Measurements from ENCODE around the gene ATG2B. TPM values are rescaled to one million over a fixed set of nuclear protein-coding genes. Genes with fewer than 3 reads are reported as not detected.

The ATG2B gene
- total RNA-seq, 1 donor from 2014 or later: 21.0 TPM

GRCh38 chr14:96341323-96341722 lies 21.8 kb downstream of the ATG2B start:
- intact Hi-C loops (cut with micrococcal nuclease): loop anchor here (5.0 kb wide), 1 partner anchor 81 kb away; no protein-coding TSS in a partner anchor
- Mint-ChIP-seq H3K4me1 (no peaks in the 10 kb centered on the region), H3K27ac (no peak overlapping the region), H3K36me3 (ENCODE audit: low read depth) (peaks cover 56% of the 10 kb centered on the region), H3K4me3 (no peak overlapping the region), H3K27me3 (no peaks in the 10 kb centered on the region), H3K9me3 (no peaks in the 10 kb centered on the region)
- no peak for TF ChIP-seq CTCF (IDR thresholded peaks at IDR 0.05)
- ChIA-PET POLR2A (no interaction called here), CTCF (no interaction called here)
- ATAC-seq (ENCODE audit: low read depth) (no peak), DNase-seq (no peak)

- peaks cover 57% of the 10 kb centered on the region for H3K36me3 Mint-ChIP-seq (ENCODE audit: low read depth)
- intact Hi-C loops (cut with micrococcal nuclease): no loop called here
- no peak for TF ChIP-seq CTCF (IDR thresholded peaks at IDR 0.05)
- H3K4me3 Mint-ChIP-seq: no peak overlapping the region
- POLR2A ChIA-PET: no interaction called here
- CTCF ChIA-PET: no interaction called here
- no peaks in the 10 kb centered on the region for H3K27me3 Mint-ChIP-seq
- no peaks in the 10 kb centered on the region for H3K4me1 Mint-ChIP-seq
- DNase-seq: no peak
- no peak overlapping the region for H3K27ac Mint-ChIP-seq
- no peaks in the 10 kb centered on the region for H3K9me3 Mint-ChIP-seq
- ATAC-seq (ENCODE audit: low read depth): no peak
These were observed 24.6 kb downstream of the ATG2B start for GRCh38 chr14:96338551-96338950.

GRCh38 chr14:96324219-96324618 lies 38.9 kb downstream of the ATG2B start:
- ChIA-PET CTCF (no interaction called here), POLR2A (no interaction called here)
- no peak overlapping the region for H3K4me3 Mint-ChIP-seq
- intact Hi-C loops (cut with micrococcal nuclease): no loop called here
- TF ChIP-seq CTCF (IDR thresholded peaks at IDR 0.05): no peak
- H3K9me3 Mint-ChIP-seq: no peaks in the 10 kb centered on the region
- DNase-seq: no peak
- no peak overlapping the region for H3K27ac Mint-ChIP-seq
- ATAC-seq (ENCODE audit: low read depth): no peak
- H3K36me3 Mint-ChIP-seq (ENCODE audit: low read depth): peaks cover 66% of the 10 kb centered on the region
- no peaks in the 10 kb centered on the region for H3K27me3 Mint-ChIP-seq
- H3K4me1 Mint-ChIP-seq: no peaks in the 10 kb centered on the region

- POLR2A ChIA-PET: no interaction called here
- ATAC-seq (ENCODE audit: low read depth) (no peak), DNase-seq (no peak)
- Mint-ChIP-seq H3K36me3 (ENCODE audit: low read depth) (peaks cover 73% of the 10 kb centered on the region), H3K27me3 (no peaks in the 10 kb centered on the region), H3K27ac (no peak overlapping the region), H3K4me3 (no peak overlapping the region), H3K4me1 (no peaks in the 10 kb centered on the region), H3K9me3 (no peaks in the 10 kb centered on the region)
- intact Hi-C loops (cut with micrococcal nuclease): no loop called here
- no peak for TF ChIP-seq CTCF (IDR thresholded peaks at IDR 0.05)
- CTCF ChIA-PET: no interaction called here
These were observed 42.5 kb downstream of the ATG2B start for GRCh38 chr14:96320605-96321004.

- POLR2A ChIA-PET: no interaction called here
- Mint-ChIP-seq H3K27ac (no peak overlapping the region), H3K4me1 (no peaks in the 10 kb centered on the region), H3K27me3 (no peaks in the 10 kb centered on the region), H3K4me3 (no peak overlapping the region), H3K9me3 (no peaks in the 10 kb centered on the region), H3K36me3 (ENCODE audit: low read depth) (peaks cover 74% of the 10 kb centered on the region)
- no peak for TF ChIP-seq CTCF (IDR thresholded peaks at IDR 0.05)
- DNase-seq (no peak), ATAC-seq (ENCODE audit: low read depth) (no peak)
- intact Hi-C loops (cut with micrococcal nuclease): no loop called here
- CTCF ChIA-PET: no interaction called here
These were observed 44.3 kb downstream of the ATG2B start for GRCh38 chr14:96318836-96319235.
